Neural cell (in vitro differentiated cells): ENCODE results near the gene HRH1.

Experiments
- EZH2 ChIP-seq: fragments of 200-600, 300-800 bp; shearing (Covaris generic), sonication (generic); IDR thresholded peaks from 2 replicates; pipeline ENCODE4 v1.6.1; 2014; ENCODE audit warnings: antibody characterized with exemption, low read length, borderline replicate concordance, mild to moderate bottlenecking; ENCODE audit not compliant: insufficient read depth, poor library complexity, severe bottlenecking
- POLR2AphosphoS5 ChIP-seq: IDR thresholded peaks from 2 replicates; pipeline ENCODE4 v1.6.1; 2012
- TAF1 ChIP-seq: IDR thresholded peaks from 2 replicates; pipeline ENCODE4 v1.6.1; 2012; ENCODE audit warnings: low read depth
- TF ChIP-seq, protein P1 (sequence below): fragments of 450-650 bp; IDR thresholded peaks from 2 replicates; pipeline ENCODE4 v1.5.1; 2014; ENCODE audit warnings: antibody characterized with exemption, mild to moderate bottlenecking, moderate library complexity; ENCODE audit not compliant: poor library complexity, severe bottlenecking

DNA sequence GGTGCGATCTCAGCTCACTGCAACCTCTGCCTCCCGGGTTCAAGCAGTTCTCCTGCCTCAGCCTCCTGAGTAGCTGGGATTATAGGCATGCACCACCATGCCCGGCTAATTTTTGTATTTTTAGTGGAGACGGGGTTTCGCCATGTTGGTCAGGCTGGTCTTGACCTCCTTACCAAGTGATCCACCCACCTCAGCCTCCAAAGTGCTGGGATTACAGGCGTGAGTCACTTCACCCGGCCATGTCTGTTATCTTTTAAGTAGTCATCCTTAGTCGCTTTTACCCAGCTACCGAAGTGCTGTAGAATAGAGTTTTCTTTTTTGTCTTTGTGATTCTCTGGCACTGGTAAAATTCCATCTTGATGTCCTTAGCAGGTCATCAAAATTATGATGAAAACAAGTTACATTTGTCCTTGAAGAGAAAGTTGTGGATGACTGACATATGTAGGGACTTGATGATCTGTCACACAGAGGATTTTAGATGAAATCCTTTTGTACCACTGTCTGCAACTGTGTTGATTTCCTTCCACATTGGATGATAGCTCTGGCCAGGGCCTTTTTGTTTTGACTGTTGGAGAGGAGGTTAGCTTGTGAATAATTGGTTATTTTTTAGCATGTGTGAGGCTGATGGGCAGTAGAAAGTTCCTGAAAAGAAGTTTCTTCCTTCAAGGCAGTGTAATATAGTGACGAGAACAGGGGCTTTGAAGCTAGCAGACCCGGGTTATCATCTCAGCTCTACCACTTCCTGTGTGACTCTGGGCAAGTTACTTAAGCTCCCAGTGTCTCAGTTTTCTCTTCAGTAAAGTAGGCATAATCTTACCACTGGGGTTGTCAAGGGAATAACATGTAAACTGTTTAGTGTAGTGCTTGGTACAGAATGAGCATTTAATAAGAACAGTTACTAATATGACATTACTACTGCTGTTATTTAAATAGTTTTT is 136.7 kb downstream of the HRH1 start:
- TF ChIP-seq POLR2AphosphoS5 (no peak), TAF1 (no peak), EZH2 (no peak)
- TF ChIP-seq, protein P1, sequence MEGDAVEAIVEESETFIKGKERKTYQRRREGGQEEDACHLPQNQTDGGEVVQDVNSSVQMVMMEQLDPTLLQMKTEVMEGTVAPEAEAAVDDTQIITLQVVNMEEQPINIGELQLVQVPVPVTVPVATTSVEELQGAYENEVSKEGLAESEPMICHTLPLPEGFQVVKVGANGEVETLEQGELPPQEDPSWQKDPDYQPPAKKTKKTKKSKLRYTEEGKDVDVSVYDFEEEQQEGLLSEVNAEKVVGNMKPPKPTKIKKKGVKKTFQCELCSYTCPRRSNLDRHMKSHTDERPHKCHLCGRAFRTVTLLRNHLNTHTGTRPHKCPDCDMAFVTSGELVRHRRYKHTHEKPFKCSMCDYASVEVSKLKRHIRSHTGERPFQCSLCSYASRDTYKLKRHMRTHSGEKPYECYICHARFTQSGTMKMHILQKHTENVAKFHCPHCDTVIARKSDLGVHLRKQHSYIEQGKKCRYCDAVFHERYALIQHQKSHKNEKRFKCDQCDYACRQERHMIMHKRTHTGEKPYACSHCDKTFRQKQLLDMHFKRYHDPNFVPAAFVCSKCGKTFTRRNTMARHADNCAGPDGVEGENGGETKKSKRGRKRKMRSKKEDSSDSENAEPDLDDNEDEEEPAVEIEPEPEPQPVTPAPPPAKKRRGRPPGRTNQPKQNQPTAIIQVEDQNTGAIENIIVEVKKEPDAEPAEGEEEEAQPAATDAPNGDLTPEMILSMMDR: no peak
